Ramos (cell line): ENCODE measurements around the gene DNAH17.
"Not testable (repeated sequence)": the region's sequence is repeated elsewhere in the genome, so short reads cannot be mapped to it uniquely, and the experiment has no call there.

ENCODE experiments used
- in situ Hi-C: fragments of 300-500 bp; cut with MboI; formaldehyde crosslinking; loops from one replicate; pipeline ENCODE4 v1.14.3; 2022; ENCODE audit warnings: low sequenced_read_pairs; ENCODE audit not compliant: unreplicated experiment

Gene DNAH17

DNA sequence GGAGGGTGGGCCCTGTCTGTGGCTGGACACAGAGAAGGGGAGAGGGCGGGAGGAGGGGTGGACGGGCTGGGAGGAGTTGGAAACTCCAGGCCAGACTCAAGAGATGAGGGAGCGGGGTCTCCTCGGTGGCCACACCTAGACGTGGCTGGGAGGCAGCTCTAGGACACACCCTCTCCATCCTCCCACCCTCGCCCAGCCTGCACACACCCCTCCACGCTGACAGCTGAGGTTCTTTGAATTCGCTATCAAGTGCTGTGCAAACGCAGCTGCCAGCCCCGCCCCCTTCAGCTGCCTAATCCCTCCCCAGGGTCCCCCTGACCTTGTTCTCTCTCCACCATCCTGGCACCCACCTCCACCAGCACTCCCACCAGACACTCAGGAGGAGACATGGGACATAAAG, 48.7 kb downstream of the DNAH17 start:
- in situ Hi-C loops: no loop called here

GRCh38 chr17:78527345-78527744, 49.9 kb downstream of the DNAH17 start:
- in situ Hi-C loops: no loop called here

GRCh38 chr17:78526231-78527025, 50.8 kb downstream of the DNAH17 start:
- in situ Hi-C loops: no loop called here

DNA sequence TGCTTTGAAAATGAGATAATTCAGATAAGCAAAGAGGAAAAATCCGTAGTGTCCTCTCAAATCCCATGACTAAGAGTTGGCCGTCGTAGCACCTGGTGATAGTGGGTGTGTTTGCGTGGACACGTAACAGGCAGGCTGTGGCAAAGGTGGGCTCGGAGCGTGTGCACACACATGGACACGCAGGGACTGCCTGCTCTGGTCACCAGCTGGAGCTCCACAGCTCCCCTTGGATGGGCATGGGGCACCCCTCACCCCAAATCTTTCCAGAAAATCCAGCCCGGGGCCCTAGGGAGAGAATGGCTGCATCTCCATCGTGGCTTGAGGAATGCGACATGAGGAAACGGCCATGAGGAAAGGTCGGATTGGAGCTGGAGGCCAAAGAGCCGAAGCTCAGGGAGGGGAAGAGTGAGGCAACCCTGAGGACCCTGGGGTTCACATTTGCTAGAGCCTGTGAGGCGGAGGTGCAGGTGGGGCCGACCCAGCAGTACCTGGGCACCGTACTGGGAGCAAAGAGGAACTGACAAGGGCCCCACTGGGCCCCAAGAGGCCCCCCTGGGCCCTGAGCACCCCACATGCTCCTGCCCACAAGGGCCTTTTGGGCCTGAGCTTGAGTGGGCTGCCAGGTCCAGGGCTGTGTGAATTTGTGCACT, 51.6 kb downstream of the DNAH17 start:
- in situ Hi-C loops: no loop called here

GRCh38 chr17:78524870-78525510, 52.2 kb downstream of the DNAH17 start:
- in situ Hi-C loops: no loop called here

GRCh38 chr17:78523934-78524655, 53.1 kb downstream of the DNAH17 start:
- in situ Hi-C loops: no loop called here

GRCh38 chr17:78522031-78522809, 55.0 kb downstream of the DNAH17 start:
- in situ Hi-C loops: no loop called here

DNA sequence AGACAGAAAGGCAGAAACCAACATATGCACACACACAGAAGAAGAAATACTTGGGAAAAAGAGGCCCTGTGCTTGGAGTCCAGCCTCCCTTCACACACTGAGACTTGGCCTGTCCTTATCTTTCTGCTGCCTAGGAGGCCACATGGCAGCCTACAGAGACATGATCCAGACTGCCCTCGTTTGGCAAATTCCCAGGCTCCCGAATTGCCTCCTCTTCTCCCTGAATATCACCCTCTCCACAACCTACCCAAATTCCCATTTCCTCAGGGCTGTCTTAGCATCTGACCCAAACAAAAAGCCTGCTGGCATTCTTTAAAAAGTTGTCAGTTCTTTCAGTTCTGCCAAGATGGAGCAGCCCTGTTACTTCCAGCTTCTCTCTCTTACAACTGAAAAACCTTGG, 59.8 kb downstream of the DNAH17 start:
- in situ Hi-C loops: no loop called here

- in situ Hi-C loops: no loop called here
Measured at GRCh38 chr17:78515480-78515879, 61.7 kb downstream of the DNAH17 start.

DNA sequence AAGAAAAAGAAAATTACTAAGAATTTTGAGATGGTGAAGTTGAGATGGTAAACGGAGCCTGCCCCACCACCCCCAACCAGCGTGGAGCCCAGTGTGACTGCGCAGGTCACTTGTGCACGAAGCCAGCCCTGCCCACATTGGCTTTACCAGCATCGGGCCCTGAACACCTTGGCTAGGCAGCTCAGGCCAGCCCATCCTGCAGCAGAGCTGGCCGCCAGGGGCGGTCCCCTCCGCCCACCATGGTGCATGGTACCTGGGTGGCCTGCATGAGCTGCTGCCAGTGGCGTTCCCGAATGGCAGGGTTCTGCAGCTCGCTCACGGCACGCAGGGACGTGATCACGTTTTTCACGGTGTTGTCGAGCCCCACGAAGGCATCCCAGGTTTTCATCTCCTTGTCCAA, 62.7 kb downstream of the DNAH17 start:
- in situ Hi-C loops: no loop called here

DNA sequence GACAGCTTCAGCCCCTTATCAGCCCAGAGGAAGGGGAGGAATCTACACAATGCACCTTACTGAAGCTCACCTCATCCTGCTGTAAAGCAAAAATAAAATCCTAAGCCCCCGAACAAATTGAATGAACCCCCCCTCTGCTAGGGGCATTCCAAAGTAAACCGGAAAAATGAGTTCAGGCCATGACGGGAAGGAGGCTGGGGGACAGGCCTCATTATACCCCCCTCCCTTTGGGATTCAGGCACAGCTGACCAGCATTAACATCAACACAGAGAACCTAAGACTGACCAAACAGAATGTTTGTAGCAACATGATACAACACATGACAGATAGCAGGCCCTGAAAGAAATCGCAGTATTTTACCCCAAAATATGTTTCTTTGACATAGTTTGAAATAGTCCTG, 64.2 kb downstream of the DNAH17 start:
- in situ Hi-C loops: no loop called here

- in situ Hi-C loops: no loop called here
Measured at GRCh38 chr17:78510141-78511075, 66.8 kb downstream of the DNAH17 start.

DNA sequence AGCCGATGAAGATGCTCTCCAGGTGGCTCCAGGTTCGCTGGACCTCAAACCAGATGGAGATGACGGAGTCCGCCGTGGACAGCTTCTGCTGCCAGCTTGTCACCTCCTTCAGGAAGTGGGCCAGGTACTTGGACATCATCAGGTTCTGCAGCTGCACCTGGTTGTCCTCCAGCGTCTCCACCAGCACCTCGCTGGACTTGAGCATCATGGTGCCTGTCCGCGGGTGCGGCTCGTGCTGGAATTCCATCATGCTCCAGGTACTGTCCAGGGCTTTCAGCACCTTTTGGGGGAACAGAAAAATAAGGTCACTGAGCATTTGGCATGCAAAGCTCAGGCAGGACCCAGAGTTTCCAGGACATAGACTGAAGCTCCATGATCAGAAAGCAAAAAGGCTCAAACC, 69.7 kb downstream of the DNAH17 start:
- in situ Hi-C loops: no loop called here

- in situ Hi-C loops: no loop called here
Measured at GRCh38 chr17:78506454-78507309, 70.5 kb downstream of the DNAH17 start.

GRCh38 chr17:78504156-78504925, 72.9 kb downstream of the DNAH17 start:
- in situ Hi-C loops: no loop called here

DNA sequence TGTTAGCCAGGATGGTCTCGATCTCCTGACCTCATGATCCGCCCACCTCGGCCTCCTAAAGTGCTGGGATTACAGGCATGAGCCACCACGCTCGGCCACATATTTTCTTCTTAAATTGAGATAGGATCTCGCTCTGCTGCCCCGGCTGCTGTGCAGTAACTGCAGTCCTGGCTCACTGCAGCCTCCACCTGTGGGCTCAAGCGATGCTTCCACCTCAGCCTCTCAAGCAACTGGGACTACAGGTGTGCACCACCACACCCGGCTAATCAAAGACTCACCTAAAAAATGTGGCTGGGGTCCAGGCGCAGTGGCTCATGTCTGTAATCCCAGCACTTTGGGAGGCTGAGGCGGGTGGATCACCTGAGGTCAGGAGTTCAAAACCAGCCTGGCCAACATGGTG, 73.8 kb downstream of the DNAH17 start:
- in situ Hi-C loops: not testable (repeated sequence)

GRCh38 chr17:78502611-78503148, 74.5 kb downstream of the DNAH17 start:
- in situ Hi-C loops: no loop called here
